ENCODE data around the gene SCMH1. TPM values are rescaled to one million over a fixed set of nuclear protein-coding genes. Genes with fewer than 3 reads are reported as not detected.
A peak's percentile ranks its signal among the peaks of the same experiment; 100 is the strongest.

SCMH1 gene
- total RNA-seq, 4 donors from 2014 or later: 45.6 to 102 (median 82.5) TPM

- WGBS, 2 donors (ENCODE audit: low coverage in 1 of 2): 38 to 50% methylated on average over 1 of the region's 1 CpG
- Histone ChIP-seq H3K36me3 (peaks cover 0 to 19% of the 10 kb centered on the region in 2 donors), H3K9me3 (no peaks in the 10 kb centered on the region), H3K27me3 (no peaks in the 10 kb centered on the region), H3K27ac (peak overlapping the region; percentile 90 to 100 (median 94)), H3K4me1 (peaks cover 26 to 42% (median 27%) of the 10 kb centered on the region in 3 donors), H3K4me3 (peak overlapping the region in 1 of 2 donors; percentile 2)
- TF ChIP-seq POLR2A (IDR thresholded peaks at IDR 0.05) (no peak), EP300 (IDR thresholded peaks at IDR 0.05) (no peak), POLR2AphosphoS5 (IDR thresholded peaks at IDR 0.05) (no peak), CTCF (IDR thresholded peaks at IDR 0.05) (no peak)
- ATAC-seq: no peak
Measured at GRCh38 chr1:41110286-41110685, 131.8 kb downstream of the SCMH1 start.

GRCh38 chr1:41109310-41110197 lies 132.6 kb downstream of the SCMH1 start:
- Histone ChIP-seq H3K4me1 (peaks cover 26 to 43% (median 27%) of the 10 kb centered on the region in 3 donors), H3K4me3 (peak overlapping the region in 1 of 2 donors; percentile 30), H3K36me3 (peaks cover 0 to 17% of the 10 kb centered on the region in 2 donors), H3K27ac (peak overlapping the region; percentile 90 to 100 (median 94)), H3K9me3 (no peaks in the 10 kb centered on the region), H3K27me3 (no peaks in the 10 kb centered on the region)
- TF ChIP-seq POLR2AphosphoS5 (IDR thresholded peaks at IDR 0.05) (peak; percentile 97), POLR2A (IDR thresholded peaks at IDR 0.05) (no peak), EP300 (IDR thresholded peaks at IDR 0.05) (peak; percentile 60), CTCF (IDR thresholded peaks at IDR 0.05) (no peak)
- peak; percentile 96 for ATAC-seq
- 9 to 10% methylated on average over 4 of the region's 4 CpGs for WGBS, 2 donors (ENCODE audit: low coverage in 1 of 2)

- no peaks in the 10 kb centered on the region for H3K9me3 ChIP-seq
Measured at GRCh38 chr1:41108696-41109275, 133.3 kb downstream of the SCMH1 start.

GRCh38 chr1:41103766-41104165 lies 138.3 kb downstream of the SCMH1 start:
- no peaks in the 10 kb centered on the region for H3K36me3 ChIP-seq
- TF ChIP-seq EP300 (IDR thresholded peaks at IDR 0.05): no peak
- no peak for TF ChIP-seq POLR2AphosphoS5 (IDR thresholded peaks at IDR 0.05)
- TF ChIP-seq CTCF (IDR thresholded peaks at IDR 0.05): no peak
- no peak for TF ChIP-seq POLR2A (IDR thresholded peaks at IDR 0.05)
- no peaks in the 10 kb centered on the region for H3K9me3 ChIP-seq
- no peak for ATAC-seq
- no peaks in the 10 kb centered on the region for H3K27me3 ChIP-seq
- H3K4me1 ChIP-seq: peaks cover 28 to 56% (median 34%) of the 10 kb centered on the region in 3 donors
- H3K27ac ChIP-seq: peak overlapping the region in 2 of 4 donors; percentile 64 to 68
- WGBS, 2 donors (ENCODE audit: low coverage in 1 of 2): 81 to 83% methylated on average over 4 of the region's 4 CpGs
- no peak overlapping the region for H3K4me3 ChIP-seq

More at GRCh38 chr1:41108696-41109275, 133.3 kb downstream of the SCMH1 start:
- Histone ChIP-seq H3K27ac (peak overlapping the region; percentile 90 to 100 (median 94)), H3K36me3 (peaks cover 0 to 11% of the 10 kb centered on the region in 2 donors), H3K27me3 (no peaks in the 10 kb centered on the region), H3K4me3 (no peak overlapping the region), H3K4me1 (peaks cover 26 to 51% (median 31%) of the 10 kb centered on the region in 3 donors)
- TF ChIP-seq POLR2A (IDR thresholded peaks at IDR 0.05) (no peak), EP300 (IDR thresholded peaks at IDR 0.05) (no peak), CTCF (IDR thresholded peaks at IDR 0.05) (peak in 1 of 4 experiments; percentile 20)
- WGBS, 2 donors (ENCODE audit: low coverage in 1 of 2): 47 to 50% methylated on average over 1 of the region's 1 CpG
- ATAC-seq: peak; percentile 56

All from gastroesophageal sphincter (tissue), 4 donors.